Measurements from ENCODE around the gene HSD17B3. TPM values are rescaled to one million over a fixed set of nuclear protein-coding genes. Genes with fewer than 3 reads are reported as not detected.
A peak's percentile ranks its signal among the peaks of the same experiment; 100 is the strongest.

HSD17B3 gene
- total and polyA plus RNA-seq, 2 donors (not counting 3 experiments of a cell fraction or from before 2014, with no cell fraction given): 0.46 TPM; not detected in 1

DNA sequence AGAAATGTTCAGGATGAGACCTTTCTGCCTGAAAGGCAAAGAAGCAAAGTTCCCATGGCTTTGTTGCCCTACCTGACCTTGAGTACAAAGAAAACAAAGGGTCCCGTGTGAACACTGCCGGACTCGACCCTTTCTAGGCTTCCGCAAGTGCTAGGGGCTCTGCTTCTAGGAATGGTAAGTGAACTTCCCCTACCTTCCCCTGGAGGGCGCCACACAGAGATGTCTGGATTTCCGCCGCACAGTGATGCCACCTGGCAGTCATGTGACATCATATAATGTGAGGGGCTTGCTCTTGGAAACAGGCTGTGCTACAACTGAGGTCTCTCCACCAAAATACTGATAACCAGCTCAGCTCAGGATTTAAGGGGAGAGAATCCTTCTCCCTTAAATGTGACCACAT, 56.6 kb downstream of the HSD17B3 start:
- POLR2A ChIA-PET: no interaction called here

DNA sequence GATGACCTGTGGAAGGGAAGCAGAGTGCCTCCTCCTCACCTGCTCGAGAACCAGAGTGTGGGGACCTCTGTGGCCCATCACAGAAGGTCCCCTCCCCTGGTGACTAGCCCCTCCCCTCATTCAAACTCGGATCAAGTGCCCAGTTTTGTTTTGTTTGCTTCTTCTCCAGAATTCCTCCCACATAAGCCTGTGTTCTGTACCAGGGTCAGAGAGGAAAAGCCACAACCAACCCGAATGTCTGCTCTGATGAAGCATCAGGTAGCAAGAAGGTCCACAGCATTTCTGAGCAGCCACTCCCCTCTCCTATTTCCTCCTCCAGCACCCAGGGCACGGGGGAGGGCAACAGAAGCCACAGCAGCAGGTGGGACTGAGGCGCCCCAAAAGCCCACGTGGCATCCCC, 58.2 kb downstream of the HSD17B3 start:
- Histone ChIP-seq H3K9me3 (replicated peaks; ENCODE audit: control insufficient read depth, insufficient read depth, low read length) (no peaks in the 10 kb centered on the region), H2AFZ (ENCODE audit: low read depth, low read length) (no peak overlapping the region), H3K4me1 (ENCODE audit: control insufficient read depth, extremely low read depth, insufficient read depth, low read length) (no peaks in the 10 kb centered on the region), H3K4me2 (ENCODE audit: insufficient read depth, low read length) (no peak overlapping the region), H3K79me2 (ENCODE audit: control insufficient read depth, insufficient read depth, low read length) (no peaks in the 10 kb centered on the region), H3K4me3 (replicated peaks in 1 of 3; ENCODE audit: insufficient read depth in 1 of 3, low read depth in 1 of 3, low read length in 3 of 3) (no peak overlapping the region), H3K9me1 (replicated peaks; ENCODE audit: control insufficient read depth, extremely low read depth, insufficient read depth, low read length) (no peaks in the 10 kb centered on the region), H3K9ac (replicated peaks; ENCODE audit: extremely low read depth, insufficient read depth, low read length) (no peak overlapping the region), H4K20me1 (replicated peaks; ENCODE audit: control insufficient read depth, extremely low read depth, insufficient read depth, low read length) (no peaks in the 10 kb centered on the region), H3K27ac (ENCODE audit: insufficient read depth, low read depth, low read length) (no peak overlapping the region), H3K36me3 (ENCODE audit: control insufficient read depth in 2 of 2, extremely low read depth in 1 of 2, insufficient read depth in 2 of 2, low read length in 2 of 2) (no peaks in the 10 kb centered on the region), H3K27me3 (ENCODE audit: control insufficient read depth in 2 of 2, insufficient read depth in 2 of 2, low read length in 2 of 2) (peaks cover 3 to 4% of the 10 kb centered on the region in 2 experiments)
- BruUV-seq (replicated peaks): no TSS peak
- ChIA-PET POLR2A (no interaction called here), CTCF (interaction anchor here (1.0 to 4.6 kb wide), 2 partner anchors 12 to 73 kb away, joined by 3 to 32 read pairs; no protein-coding TSS in a partner anchor)
- dilution Hi-C loops (cut with MboI; ENCODE audit: extremely low pct_ligation_motif_present, low sequenced_read_pairs): no loop called here
- DNase-seq (ENCODE audit: low read depth, low spot score) (no peak), FAIRE-seq (no peak)
- intact Hi-C loops (cut with micrococcal nuclease): no loop called here
- TF ChIP-seq FOS (IDR thresholded peaks at IDR 0.05; ENCODE audit: borderline replicate concordance, insufficient read depth, low read length) (no peak), EZH2 (IDR thresholded peaks at IDR 0.05; ENCODE audit: borderline replicate concordance, low read depth, low read length, severe bottlenecking) (no peak), POLR2A (IDR thresholded peaks at IDR 0.05; ENCODE audit: low read depth, low read length) (no peak), MYC (IDR thresholded peaks at IDR 0.05; ENCODE audit: low read depth, low read length) (no peak), POLR2AphosphoS5 (IDR thresholded peaks at IDR 0.05; ENCODE audit: insufficient read depth, low read depth, low read length) (no peak), GATA2 (IDR thresholded peaks at IDR 0.05; ENCODE audit: insufficient read depth, insufficient read length, low read depth, low read length) (no peak), JUN (IDR thresholded peaks at IDR 0.05; ENCODE audit: borderline replicate concordance, insufficient read depth, insufficient read length, low read depth) (no peak)
- TF ChIP-seq, protein P1, sequence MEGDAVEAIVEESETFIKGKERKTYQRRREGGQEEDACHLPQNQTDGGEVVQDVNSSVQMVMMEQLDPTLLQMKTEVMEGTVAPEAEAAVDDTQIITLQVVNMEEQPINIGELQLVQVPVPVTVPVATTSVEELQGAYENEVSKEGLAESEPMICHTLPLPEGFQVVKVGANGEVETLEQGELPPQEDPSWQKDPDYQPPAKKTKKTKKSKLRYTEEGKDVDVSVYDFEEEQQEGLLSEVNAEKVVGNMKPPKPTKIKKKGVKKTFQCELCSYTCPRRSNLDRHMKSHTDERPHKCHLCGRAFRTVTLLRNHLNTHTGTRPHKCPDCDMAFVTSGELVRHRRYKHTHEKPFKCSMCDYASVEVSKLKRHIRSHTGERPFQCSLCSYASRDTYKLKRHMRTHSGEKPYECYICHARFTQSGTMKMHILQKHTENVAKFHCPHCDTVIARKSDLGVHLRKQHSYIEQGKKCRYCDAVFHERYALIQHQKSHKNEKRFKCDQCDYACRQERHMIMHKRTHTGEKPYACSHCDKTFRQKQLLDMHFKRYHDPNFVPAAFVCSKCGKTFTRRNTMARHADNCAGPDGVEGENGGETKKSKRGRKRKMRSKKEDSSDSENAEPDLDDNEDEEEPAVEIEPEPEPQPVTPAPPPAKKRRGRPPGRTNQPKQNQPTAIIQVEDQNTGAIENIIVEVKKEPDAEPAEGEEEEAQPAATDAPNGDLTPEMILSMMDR (IDR thresholded peaks at IDR 0.05; ENCODE audit: extremely low read depth in 1 of 2, insufficient read depth in 1 of 2, low read depth in 1 of 2, low read length in 2 of 2): no peak
- TF ChIP-seq, protein P2, sequence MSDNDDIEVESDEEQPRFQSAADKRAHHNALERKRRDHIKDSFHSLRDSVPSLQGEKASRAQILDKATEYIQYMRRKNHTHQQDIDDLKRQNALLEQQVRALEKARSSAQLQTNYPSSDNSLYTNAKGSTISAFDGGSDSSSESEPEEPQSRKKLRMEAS (IDR thresholded peaks at IDR 0.05; ENCODE audit: insufficient read depth, insufficient read length): no peak

More for the DNA sequence above, 56.6 kb downstream of the HSD17B3 start:
- FAIRE-seq: no peak
- H3K9me1 ChIP-seq (replicated peaks; ENCODE audit: control insufficient read depth, extremely low read depth, insufficient read depth, low read length): no peaks in the 10 kb centered on the region
- H4K20me1 ChIP-seq (replicated peaks; ENCODE audit: control insufficient read depth, extremely low read depth, insufficient read depth, low read length): no peaks in the 10 kb centered on the region
- no TSS peak for BruUV-seq (replicated peaks)
- H3K9me3 ChIP-seq (replicated peaks; ENCODE audit: control insufficient read depth, insufficient read depth, low read length): no peaks in the 10 kb centered on the region
- H3K27ac ChIP-seq (ENCODE audit: insufficient read depth, low read depth, low read length): no peak overlapping the region
- H3K4me3 ChIP-seq (replicated peaks in 1 of 3; ENCODE audit: insufficient read depth in 1 of 3, low read depth in 1 of 3, low read length in 3 of 3): no peak overlapping the region
- no peaks in the 10 kb centered on the region for H3K4me1 ChIP-seq (ENCODE audit: control insufficient read depth, extremely low read depth, insufficient read depth, low read length)
- no peaks in the 10 kb centered on the region for H3K36me3 ChIP-seq (ENCODE audit: control insufficient read depth in 2 of 2, extremely low read depth in 1 of 2, insufficient read depth in 2 of 2, low read length in 2 of 2)
- H3K27me3 ChIP-seq (ENCODE audit: control insufficient read depth in 2 of 2, insufficient read depth in 2 of 2, low read length in 2 of 2): peaks cover 2 to 3% of the 10 kb centered on the region in 2 experiments
- no peaks in the 10 kb centered on the region for H3K79me2 ChIP-seq (ENCODE audit: control insufficient read depth, insufficient read depth, low read length)
- H2AFZ ChIP-seq (ENCODE audit: low read depth, low read length): no peak overlapping the region
- TF ChIP-seq, protein P1 (IDR thresholded peaks at IDR 0.05; ENCODE audit: extremely low read depth in 1 of 2, insufficient read depth in 1 of 2, low read depth in 1 of 2, low read length in 2 of 2): peak in 1 of 2 donors; percentile 11
- TF ChIP-seq MYC (IDR thresholded peaks at IDR 0.05; ENCODE audit: low read depth, low read length) (no peak), POLR2A (IDR thresholded peaks at IDR 0.05; ENCODE audit: low read depth, low read length) (no peak)
- DNase-seq (ENCODE audit: low read depth, low spot score): no peak
- H3K9ac ChIP-seq (replicated peaks; ENCODE audit: extremely low read depth, insufficient read depth, low read length): no peak overlapping the region
- dilution Hi-C loops (cut with MboI; ENCODE audit: extremely low pct_ligation_motif_present, low sequenced_read_pairs) (no loop called here), intact Hi-C loops (cut with micrococcal nuclease) (no loop called here)
- CTCF ChIA-PET: interaction anchor here (0.9 to 4.6 kb wide), 4 partner anchors 11 to 72 kb away, joined by 3 to 32 read pairs (median 4); no protein-coding TSS in a partner anchor
- H3K4me2 ChIP-seq (ENCODE audit: insufficient read depth, low read length): no peak overlapping the region

Data from endothelial cell of umbilical vein (primary cell).